Upper lobe of left lung (tissue), 6 donors: Measurements from ENCODE around the gene IL1RAPL2. TPM values are rescaled to one million over a fixed set of nuclear protein-coding genes. Genes with fewer than 3 reads are reported as not detected.
"Not testable (repeated sequence)": the region's sequence is repeated elsewhere in the genome, so short reads cannot be mapped to it uniquely, and the experiment has no call there.

Source experiments
- ATAC-seq, 2 donors: fragments of 200-7000 bp; cut with Tn5 transposase; one replicate each; pipeline ENCODE4 v1.9.1; 2022; ENCODE audit warnings: mild to moderate bottlenecking in 2 of 2, moderate library complexity in 2 of 2; ENCODE audit not compliant: low FRiP score in 2 of 2
- DNase-seq, 2 donors: peaks; one replicate each; pipeline ENCODE4 v3.0.0-alpha.2; 2019 to 2020
- H3K27ac ChIP-seq, 4 donors: fragments of 200-600 bp; sonication (generic); one replicate each; pipeline ENCODE4 v1.5.1; 2016 to 2019
- H3K27me3 ChIP-seq, 4 donors: fragments of 200-600 bp; sonication (generic); one replicate each; pipeline ENCODE4 v1.5.1; 2017 to 2019
- H3K36me3 ChIP-seq, 4 donors: fragments of 200-600 bp; sonication (generic); one replicate each; pipeline ENCODE4 v1.5.1; 2016 to 2019
- H3K4me1 ChIP-seq, 4 donors: fragments of 200-600 bp; sonication (generic); one replicate each; pipeline ENCODE4 v1.5.1; 2018 to 2019
- H3K4me3 ChIP-seq, 4 donors: fragments of 200-600 bp; sonication (generic); one replicate each; pipeline ENCODE4 v1.5.1; 2017 to 2019; ENCODE audit warnings: mild to moderate bottlenecking in 2 of 4, moderate library complexity in 1 of 4
- H3K9me3 ChIP-seq, 4 donors: fragments of 200-600 bp; sonication (generic); one replicate each; pipeline ENCODE4 v1.5.1; 2018 to 2019
- EP300 ChIP-seq, 4 donors: sonication (generic); formaldehyde crosslinking; IDR thresholded peaks; one replicate each; pipeline ENCODE4 v1.5.1; 2017; ENCODE audit warnings: antibody characterized with exemption in 4 of 4, control low read depth in 2 of 4
- POLR2A ChIP-seq, 4 donors: fragments of 450-650 bp; IDR thresholded peaks; one replicate each; pipeline ENCODE4 v1.5.1; 2016 to 2017; ENCODE audit warnings: antibody characterized with exemption in 4 of 4, mild to moderate bottlenecking in 2 of 4
- POLR2AphosphoS5 ChIP-seq, 2 donors: sonication (generic); formaldehyde crosslinking; IDR thresholded peaks; one replicate each; pipeline ENCODE4 v1.5.1; 2017; ENCODE audit warnings: antibody characterized with exemption in 2 of 2
- WGBS, 2 donors: methylation state at CpG; one replicate each; pipeline ENCODE4 v1.1.5; 2017 to 2018; 5-methylcytosine and 5-hydroxymethylcytosine counted together
- small RNA-seq, 4 donors: library from RNA; depleted of rRNA; stranded (forward); fragments of <200 nt; gene quantifications; one replicate each; pipeline ENCODE3, GENCODE V24; 2016
- total RNA-seq, 6 donors: library from RNA; depleted of rRNA in 4 of 6; stranded (reverse); fragments of >200 nt in 4 of 6; gene quantifications; one replicate each; pipeline versions ENCODE4 v1.1.0 to v1.2.1, GENCODE V29; 2016 to 2021
- TF ChIP-seq, protein P1 (sequence below), 6 experiments: fragments of 450-650 bp in 4 of 6; fragments of 200-600 bp in 2 of 6; sonication (generic) in 2 of 6; IDR thresholded peaks; one replicate each; pipeline ENCODE4 v1.5.1; 2016 to 2019; ENCODE audit warnings: antibody characterized with exemption in 6 of 6
- donor health status: DM: no; HTN: no; CAD: no; lungs with moderate emphysema.
- donor health status: DM: no; HTN: yes; CAD: no; lungs with severe emphysema.

IL1RAPL2 gene
- total RNA-seq, 6 donors from 2014 or later, result not detected

DNA sequence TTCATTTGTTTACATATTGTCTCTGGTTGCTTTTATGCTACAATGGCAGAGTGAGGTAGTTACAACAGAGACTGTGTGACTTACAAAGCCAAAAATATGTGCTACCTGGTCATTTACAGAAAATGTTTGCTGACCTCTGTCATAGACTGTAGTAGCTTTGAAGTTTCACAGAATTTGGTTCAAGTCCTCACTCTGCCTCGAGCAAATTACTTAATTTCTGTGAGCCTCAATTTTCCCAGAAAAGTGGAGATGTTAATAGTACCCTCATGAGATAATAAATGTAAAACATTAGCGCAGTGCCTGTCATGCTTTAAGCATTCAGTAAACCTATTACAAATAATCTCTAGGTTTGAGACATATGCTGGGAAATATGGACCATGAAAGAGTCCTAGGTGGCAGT, 1237.9 kb downstream of the IL1RAPL2 start:
- H3K27ac ChIP-seq, result no peak overlapping the region
- WGBS, 2 donors, result 61 to 83% methylated on average over 2 of the region's 2 CpGs
- H3K4me1 ChIP-seq, result no peaks in the 10 kb centered on the region
- no peaks in the 10 kb centered on the region for H3K36me3 ChIP-seq
- TF ChIP-seq, protein P1, sequence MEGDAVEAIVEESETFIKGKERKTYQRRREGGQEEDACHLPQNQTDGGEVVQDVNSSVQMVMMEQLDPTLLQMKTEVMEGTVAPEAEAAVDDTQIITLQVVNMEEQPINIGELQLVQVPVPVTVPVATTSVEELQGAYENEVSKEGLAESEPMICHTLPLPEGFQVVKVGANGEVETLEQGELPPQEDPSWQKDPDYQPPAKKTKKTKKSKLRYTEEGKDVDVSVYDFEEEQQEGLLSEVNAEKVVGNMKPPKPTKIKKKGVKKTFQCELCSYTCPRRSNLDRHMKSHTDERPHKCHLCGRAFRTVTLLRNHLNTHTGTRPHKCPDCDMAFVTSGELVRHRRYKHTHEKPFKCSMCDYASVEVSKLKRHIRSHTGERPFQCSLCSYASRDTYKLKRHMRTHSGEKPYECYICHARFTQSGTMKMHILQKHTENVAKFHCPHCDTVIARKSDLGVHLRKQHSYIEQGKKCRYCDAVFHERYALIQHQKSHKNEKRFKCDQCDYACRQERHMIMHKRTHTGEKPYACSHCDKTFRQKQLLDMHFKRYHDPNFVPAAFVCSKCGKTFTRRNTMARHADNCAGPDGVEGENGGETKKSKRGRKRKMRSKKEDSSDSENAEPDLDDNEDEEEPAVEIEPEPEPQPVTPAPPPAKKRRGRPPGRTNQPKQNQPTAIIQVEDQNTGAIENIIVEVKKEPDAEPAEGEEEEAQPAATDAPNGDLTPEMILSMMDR (IDR thresholded peaks at IDR 0.05), result no peak
- TF ChIP-seq EP300 (IDR thresholded peaks at IDR 0.05) (no peak), POLR2AphosphoS5 (IDR thresholded peaks at IDR 0.05) (no peak)
- peaks cover 0 to 5% (median 0%) of the 10 kb centered on the region in 4 donors for H3K9me3 ChIP-seq
- H3K27me3 ChIP-seq, result no peaks in the 10 kb centered on the region
- DNase-seq (no peak), ATAC-seq (no peak)
- H3K4me3 ChIP-seq, result no peak overlapping the region

DNA sequence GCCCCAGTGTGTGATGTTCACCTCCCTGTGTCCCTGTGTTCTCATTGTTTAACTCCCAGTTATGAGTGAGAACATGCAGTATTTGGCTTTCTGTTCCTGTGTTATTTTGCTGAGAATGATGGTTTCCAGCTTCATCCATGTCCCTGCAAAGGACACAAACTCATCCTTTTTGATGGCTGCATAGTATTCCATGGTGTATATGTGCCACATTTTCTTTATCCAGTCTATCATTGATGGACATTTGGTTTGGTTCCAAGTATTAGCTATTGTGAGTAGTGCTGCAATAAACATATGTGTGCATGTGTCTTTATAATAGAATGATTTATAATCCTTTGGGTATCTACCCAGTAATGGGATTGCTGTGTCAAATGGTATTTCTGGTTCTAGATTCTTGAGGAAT, 1239.7 kb downstream of the IL1RAPL2 start:
- H3K9me3 ChIP-seq, H3K27ac ChIP-seq, H3K36me3 ChIP-seq, DNase-seq, H3K27me3 ChIP-seq, ATAC-seq, H3K4me1 ChIP-seq, H3K4me3 ChIP-seq: not testable (repeated sequence)

- WGBS, 2 donors, result 81% methylated on average over 2 of the region's 2 CpGs; no CpG with 5 or more reads in 1 of the 2 donors
- H3K4me3 ChIP-seq, result no peak overlapping the region
- DNase-seq, result no peak
- ATAC-seq, result no peak
- peaks cover 0 to 3% (median 0%) of the 10 kb centered on the region in 4 donors for H3K4me1 ChIP-seq
- H3K36me3 ChIP-seq, result no peaks in the 10 kb centered on the region
- H3K27ac ChIP-seq, result no peak overlapping the region
- no peaks in the 10 kb centered on the region for H3K9me3 ChIP-seq
- H3K27me3 ChIP-seq, result no peaks in the 10 kb centered on the region
- TF ChIP-seq, protein P1 (IDR thresholded peaks at IDR 0.05), result no peak
- TF ChIP-seq EP300 (IDR thresholded peaks at IDR 0.05), result no peak
- TF ChIP-seq POLR2A (IDR thresholded peaks at IDR 0.05), result no peak
- no peak for TF ChIP-seq POLR2AphosphoS5 (IDR thresholded peaks at IDR 0.05)
Observed at GRCh38 chrX:105816517-105816916, 1250.5 kb downstream of the IL1RAPL2 start.

Small RNAs within 50 kb of the gene (small RNA-seq; reads per million reads assigned to genes)
- gene RNU6-207P, result 0 reads per million in 4 donors
